Hematopoietic multipotent progenitor cell treated with erythropoietin and hydrocortisone succinate and interleukin-3 and kit ligand, for 17 days (in vitro differentiated cells): ENCODE measurements around the gene AP4M1.
"Not testable (repeated sequence)": the region's sequence is repeated elsewhere in the genome, so short reads cannot be mapped to it uniquely, and the experiment has no call there.

ENCODE experiments used
- DNase-seq: peaks from one replicate; pipeline ENCODE4 v3.0.0-alpha.2; 2015; ENCODE audit warnings: low spot score

The AP4M1 gene

DNA sequence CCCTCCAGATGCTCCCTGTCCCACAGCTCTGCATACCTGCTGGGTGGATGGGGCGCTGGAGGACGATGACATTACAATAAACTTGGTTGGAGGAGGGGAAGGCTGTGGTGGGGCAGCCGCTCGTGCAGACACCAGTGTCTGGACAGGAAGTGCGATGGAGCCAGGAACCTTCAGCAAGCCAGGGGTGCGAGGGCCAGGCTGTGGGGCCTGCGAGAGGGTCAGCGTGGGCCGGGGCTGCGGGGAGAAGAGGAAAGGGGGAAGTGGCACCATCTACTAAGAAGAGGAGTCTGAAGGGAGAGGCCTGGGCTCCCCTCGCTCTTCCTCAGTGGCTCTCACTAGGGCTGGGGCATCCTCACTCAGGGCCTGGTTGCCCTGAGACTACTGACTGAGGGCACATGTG, 6.4 kb downstream of the AP4M1 start:
- DNase-seq = no peak

DNA sequence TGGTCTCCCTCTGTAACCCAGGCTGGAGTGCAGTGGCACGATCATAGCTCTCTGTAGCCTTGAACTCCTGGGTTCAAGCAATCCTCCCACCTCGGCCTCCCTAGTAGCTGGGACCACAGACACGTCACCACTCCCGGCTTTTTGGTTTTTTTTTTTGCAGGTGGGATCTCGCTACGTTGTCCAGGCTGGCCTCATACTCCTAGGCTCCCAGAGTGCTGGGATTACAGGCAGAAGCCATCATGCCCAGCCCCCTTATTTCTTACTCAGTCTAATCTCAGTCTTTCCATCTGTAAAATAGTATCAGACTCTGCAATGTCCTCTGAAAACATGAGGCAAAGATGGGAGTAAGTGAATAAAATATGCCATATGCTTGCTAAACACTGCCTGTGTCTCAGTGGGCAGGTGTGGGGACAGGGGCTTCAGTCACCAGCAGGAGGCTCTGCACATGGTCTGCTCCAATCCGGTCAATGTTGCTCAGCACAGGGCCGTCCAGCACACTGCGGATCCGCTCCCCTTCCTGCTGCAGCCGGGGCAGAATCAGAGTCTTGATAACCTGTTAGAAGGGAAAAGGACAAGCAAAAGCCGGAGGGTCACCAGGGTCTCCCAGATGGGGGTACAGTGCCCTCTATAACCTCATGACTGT, 8.2 kb downstream of the AP4M1 start:
- no peak for DNase-seq

- DNase-seq = no peak
Measured at GRCh38 chr7:100111156-100111555, 9.7 kb downstream of the AP4M1 start.

GRCh38 chr7:100111914-100112313, 10.5 kb downstream of the AP4M1 start:
- no peak for DNase-seq

DNA sequence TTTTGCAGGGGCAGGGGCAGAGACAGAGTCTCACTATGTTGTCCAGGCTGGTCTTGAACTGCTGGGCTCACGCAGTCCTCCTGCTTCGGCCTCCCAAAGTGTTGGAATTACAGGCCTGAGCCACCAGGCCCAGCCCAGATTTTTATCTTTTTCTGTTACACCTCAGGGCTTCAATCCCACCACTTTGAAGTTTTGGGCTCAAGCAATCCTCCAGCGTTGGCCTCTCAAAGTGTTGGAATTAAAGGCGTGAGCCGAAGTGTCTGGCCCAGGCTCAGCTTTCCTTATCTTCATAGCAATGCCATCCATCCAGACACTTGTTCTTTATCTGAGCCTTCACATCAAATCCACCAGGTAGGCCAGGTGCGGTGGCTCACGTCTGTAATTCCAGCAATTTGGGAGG, 13.6 kb downstream of the AP4M1 start:
- DNase-seq = no peak

DNA sequence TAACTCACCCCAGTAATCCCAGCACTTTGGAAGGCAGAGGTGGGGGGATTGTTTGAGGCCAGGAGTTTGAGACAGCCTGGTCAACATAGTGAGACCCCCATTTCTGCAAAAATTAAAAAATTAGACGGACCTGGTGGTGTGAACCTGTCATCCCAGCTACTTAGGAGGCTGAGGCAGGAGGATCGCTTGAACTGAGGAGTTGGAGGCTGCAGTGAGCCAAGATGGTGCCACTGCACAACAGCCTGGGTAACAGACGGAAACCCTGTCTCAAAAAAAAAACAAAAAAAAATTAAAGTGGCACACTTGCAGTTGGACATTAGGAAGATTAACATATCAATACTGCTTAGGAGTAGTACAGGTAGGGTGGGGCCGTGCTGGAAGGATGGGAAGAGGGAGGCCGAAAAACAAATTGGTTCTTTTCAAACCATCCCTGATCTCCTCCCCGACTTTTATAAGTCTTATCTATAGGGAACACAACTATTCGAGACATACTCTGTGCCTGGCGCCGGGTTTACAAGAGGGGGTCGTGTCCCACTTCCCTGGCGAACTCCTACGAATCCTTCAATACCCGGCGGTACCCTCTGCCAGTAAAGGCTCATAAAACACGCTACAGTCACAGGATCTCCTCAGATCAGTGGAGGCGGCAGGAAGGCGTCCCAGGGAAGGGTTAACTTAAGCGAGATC, 17.1 kb downstream of the AP4M1 start:
- no peak for DNase-seq

DNA sequence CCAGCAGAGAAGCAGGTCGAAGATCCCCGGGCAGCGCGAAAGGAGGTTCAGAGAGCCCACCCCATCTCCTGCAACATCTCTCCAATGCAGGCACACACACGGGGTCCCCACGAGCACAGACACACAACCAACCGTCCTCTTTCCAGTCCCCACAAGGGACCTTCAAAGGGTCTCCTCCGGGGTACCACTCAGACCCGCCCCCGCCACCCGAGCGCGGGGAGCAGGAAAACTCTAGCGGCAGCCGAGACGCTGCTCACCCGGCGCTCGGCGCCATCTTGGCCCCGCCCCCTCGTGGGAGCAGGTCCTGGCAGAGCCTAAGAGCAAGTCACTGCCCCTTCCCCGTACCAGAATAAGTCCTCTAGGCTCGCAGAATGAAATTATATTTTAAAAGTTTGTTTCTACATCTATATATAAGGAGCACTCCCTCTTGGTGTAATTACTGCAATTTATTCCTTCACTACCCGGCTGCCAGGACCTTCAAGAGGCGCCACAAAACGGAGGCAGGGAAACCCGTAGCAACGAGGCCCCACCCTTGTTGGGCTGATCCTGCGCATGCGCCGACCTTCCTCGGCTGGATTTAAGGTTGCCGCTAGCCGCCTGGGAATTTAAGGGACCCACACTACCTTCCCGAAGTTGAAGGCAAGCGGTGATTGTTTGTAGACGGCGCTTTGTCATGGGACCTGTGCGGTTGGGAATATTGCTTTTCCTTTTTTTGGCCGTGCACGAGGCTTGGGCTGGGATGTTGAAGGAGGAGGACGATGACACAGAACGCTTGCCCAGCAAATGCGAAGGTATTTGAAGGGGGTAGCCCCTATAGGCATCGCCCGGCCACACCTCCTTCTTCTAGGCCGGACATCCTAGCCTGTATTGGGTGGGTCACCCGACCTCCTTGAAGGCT, 17.9 kb downstream of the AP4M1 start, which contains the start of the genes CNPY4 and TAF6:
Gene CNPY4 (plus strand): TSS at position 563 of the 898 bp plus-strand sequence. CDS start 111 bp downstream, at position 674.
Gene TAF6 (minus strand): TSS at position 287 of the 898 bp plus-strand sequence. CDS start 5,149 bp downstream, outside the sequence.
- peak; percentile 98 for DNase-seq

DNA sequence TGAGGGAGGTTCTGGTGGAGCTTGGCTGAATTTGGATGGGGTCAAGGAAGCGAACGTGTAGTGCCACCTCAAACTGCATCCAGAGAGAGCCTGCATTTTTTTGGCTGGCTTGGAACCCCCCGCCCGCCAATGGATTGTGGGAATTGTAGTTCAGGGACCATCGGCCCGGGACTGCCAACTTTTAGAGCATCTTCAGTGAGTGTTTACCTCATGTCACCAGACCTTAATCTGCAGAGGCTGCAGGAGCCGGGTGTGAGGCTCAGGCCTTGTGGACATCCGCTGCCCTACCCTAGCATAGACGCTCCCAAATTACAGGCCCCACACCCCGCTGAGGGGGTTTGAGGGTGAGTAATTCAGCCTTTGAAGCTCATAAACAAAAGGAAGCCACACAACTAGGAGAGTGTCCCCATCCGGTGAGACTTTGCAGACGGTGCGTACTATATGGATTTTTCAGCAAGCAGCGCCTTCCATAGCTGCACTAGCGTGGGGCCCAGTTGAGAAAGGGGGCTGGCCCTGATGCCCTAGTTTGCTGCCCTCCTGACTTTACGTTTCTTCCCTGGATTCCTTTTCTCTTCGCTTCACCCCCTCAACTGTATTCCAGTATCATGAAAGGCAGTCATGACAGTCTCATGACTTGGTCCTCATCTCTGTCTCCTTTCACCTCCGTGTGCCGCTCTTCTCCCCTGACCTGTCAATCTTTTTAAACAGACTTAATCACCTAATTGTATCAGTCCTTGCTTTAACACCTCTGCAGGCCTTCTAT, 18.7 kb downstream of the AP4M1 start:
- peak; percentile 72 for DNase-seq

GRCh38 chr7:100120733-100121036, 19.2 kb downstream of the AP4M1 start:
- DNase-seq = peak; percentile 36

GRCh38 chr7:100122067-100122466, 20.6 kb downstream of the AP4M1 start:
- no peak for DNase-seq

GRCh38 chr7:100122568-100122967, 21.1 kb downstream of the AP4M1 start:
- peak; percentile 78 for DNase-seq

- DNase-seq = peak; percentile 40
Measured at GRCh38 chr7:100124301-100125230, 23.1 kb downstream of the AP4M1 start.

DNA sequence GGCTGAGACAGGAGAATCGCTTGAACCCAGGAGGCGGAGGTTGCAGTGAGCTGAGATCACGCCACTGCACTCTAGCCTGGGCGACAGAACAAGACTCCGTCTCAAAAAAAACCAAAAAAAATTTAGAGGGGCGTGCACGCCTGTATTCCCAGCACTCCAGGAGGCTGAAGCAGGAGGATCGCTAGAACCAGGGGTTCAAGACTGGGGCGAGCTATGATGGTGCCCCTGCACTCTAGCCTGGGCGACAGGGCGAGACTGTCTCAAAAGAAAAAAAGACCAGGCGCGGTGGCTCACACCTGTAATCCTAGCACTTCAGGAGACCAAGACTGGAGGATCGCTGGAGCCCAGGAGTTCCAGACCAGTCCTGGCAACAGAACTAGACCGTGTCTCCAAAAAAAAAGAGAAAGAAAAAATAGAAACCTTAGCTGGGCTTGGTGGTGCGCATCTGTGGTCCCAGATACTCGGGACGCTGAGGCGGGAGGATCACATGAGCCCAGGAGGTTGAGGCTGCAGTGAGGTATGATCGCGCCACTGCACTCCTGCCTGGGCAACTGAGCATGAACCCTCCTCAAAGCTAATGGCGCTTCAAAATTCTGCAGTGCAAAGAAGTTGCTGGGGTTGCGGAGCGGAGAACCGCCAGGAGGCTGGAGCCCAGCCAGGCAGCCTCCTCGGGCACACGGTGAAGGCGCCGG, 24.9 kb downstream of the AP4M1 start:
- no peak for DNase-seq

GRCh38 chr7:100126931-100127865, 25.8 kb downstream of the AP4M1 start, which contains the start of gene MBLAC1:
TSS of gene MBLAC1 (plus strand) at chr7:100126967. CDS start at chr7:100127396, 429 bp downstream.
- DNase-seq = peak; percentile 94

DNA sequence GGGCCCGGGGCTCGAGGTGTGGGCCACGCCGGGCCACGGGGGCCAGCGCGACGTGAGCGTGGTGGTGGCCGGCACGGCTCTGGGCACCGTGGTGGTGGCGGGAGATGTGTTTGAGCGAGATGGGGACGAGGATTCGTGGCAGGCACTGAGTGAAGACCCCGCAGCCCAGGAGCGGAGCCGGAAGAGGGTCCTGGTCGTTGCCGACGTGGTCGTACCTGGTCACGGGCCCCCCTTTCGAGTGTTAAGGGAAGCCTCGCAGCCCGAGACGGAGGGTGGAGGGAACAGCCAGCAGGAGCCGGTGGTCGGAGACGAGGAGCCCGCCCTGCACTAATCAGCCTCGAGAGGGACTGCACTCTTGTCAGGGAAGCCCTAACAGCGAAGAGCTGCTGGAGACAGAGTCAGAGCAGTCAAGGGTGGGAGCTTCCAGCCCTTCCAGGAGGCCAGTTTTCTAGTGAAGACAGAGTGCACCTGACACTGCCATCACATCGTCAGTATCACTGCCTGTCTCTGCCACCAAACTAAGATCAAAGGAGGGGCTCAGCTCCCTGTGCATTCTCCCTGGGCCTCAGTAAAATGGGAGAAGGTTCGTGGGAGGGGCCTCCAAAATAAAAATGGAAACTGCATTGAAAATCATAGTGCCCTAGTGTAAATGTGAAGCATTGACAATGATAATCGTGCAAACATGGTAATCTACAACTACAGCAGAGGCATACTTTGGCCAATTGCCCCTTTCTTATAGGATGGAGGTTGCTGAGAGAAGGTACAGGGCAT, 26.6 kb downstream of the AP4M1 start:
- DNase-seq = peak; percentile 16

GRCh38 chr7:100128637-100128963, 27.2 kb downstream of the AP4M1 start:
- no peak for DNase-seq

DNA sequence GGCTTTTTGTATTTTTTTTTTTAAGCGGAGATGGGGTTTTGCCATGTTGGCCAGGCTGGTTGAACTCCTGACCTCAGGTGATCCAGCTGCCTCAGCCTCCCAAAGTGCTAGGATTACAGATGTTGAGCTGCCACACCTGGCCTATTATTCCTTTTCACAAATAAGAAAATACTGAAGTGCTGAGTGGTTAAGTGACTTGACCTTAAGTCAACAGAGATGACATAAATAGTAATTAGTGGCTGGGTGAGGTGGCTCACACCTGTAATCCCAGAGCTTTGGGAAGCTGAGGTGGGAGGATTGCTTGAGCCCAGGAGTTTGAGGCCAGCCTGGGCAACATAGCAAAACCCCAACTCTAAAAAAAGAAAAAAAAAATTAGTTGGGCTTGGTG, 28.8 kb downstream of the AP4M1 start:
- DNase-seq = not testable (repeated sequence)
